SIG-M5 treated with dmso at 0.1 percent for 504 hours (cell line): ENCODE results near the gene COL6A2.

ENCODE experiments used
- DNase-seq: peaks from one replicate; lab custom pipeline; 2025; ENCODE audit not compliant: unreplicated experiment; lab: John Stamatoyannopoulos, UW

COL6A2 gene

DNA sequence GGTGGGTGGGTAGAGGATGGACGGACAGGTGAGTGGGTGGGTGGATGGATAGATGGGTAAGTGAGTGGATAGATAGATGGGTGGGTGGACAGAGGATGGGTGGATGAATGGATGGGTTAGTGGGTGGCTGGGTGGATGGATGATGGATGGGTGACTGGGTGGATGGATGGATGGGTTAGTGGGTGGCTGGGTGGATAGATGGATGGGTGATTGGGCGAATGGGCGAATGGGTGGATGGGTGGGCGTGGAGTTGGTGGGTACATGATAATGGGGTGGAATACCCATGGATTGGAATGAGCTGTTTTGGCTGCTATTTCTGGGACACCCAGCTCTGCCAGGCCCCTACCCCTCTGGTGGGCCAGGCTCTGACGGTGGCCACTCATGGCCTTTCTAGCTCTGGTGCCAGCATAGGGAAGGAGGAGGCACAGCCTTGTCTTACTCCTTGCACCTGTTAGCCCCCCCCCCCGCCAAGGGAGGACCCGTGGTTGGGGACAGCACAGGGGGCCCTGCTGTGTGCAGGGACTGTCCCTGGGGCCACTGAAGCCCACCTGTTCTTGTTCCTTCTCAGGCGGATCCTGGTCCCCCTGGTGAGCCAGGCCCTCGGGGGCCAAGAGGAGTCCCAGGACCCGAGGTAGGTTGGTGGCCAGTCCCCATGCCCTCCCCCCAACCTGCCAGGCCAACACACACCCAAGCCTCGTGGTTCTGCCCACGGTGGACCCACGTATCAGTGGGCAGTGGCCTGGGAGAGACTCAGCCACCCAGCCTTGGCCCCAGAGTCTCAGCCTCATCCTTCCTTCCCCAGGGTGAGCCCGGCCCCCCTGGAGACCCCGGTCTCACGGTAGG, 26.4 kb downstream of the COL6A2 start:
- no peak for DNase-seq

DNA sequence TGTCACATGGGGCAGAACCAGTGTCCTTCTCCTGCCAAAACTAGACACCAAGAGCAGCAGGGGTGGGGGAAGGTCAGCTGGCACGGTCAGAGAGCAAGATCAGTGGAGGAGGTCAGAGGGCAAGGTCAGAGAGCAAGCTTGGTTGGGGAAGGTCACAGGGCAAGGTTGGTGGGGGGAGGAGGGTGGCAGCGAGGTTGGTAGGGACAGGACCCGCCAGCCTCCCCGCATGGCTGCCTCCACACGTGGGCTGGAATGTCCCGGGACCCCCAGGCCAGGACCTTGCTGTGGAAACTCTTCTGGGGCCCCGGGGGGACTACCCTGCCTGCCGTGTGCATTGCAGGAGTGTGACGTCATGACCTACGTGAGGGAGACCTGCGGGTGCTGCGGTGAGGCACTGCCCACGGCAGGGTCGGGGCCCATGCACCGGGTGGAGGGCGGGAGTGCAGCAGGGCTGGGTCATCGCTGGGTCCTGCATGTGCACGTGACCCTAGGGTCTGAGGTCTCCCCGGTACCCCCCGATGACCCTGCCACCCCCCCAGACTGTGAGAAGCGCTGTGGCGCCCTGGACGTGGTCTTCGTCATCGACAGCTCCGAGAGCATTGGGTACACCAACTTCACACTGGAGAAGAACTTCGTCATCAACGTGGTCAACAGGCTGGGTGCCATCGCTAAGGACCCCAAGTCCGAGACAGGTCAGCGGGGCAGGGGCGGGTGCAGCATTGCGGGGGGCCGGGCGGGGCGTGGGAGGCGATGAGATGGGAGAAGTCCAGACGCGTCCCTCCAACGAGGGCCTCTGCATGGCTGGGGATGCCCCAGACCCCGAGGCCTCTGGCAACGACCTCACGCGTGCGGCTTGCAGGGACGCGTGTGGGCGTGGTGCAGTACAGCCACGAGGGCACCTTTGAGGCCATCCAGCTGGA, 27.3 kb downstream of the COL6A2 start:
- no peak for DNase-seq

DNA sequence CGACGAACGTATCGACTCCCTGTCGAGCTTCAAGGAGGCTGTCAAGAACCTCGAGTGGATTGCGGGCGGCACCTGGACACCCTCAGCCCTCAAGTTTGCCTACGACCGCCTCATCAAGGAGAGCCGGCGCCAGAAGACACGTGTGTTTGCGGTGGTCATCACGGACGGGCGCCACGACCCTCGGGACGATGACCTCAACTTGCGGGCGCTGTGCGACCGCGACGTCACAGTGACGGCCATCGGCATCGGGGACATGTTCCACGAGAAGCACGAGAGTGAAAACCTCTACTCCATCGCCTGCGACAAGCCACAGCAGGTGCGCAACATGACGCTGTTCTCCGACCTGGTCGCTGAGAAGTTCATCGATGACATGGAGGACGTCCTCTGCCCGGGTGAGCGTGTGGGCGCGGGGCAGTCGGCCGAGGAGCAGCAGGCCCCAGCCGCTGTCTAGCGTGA, 28.0 kb downstream of the COL6A2 start:
- DNase-seq = no peak

DNA sequence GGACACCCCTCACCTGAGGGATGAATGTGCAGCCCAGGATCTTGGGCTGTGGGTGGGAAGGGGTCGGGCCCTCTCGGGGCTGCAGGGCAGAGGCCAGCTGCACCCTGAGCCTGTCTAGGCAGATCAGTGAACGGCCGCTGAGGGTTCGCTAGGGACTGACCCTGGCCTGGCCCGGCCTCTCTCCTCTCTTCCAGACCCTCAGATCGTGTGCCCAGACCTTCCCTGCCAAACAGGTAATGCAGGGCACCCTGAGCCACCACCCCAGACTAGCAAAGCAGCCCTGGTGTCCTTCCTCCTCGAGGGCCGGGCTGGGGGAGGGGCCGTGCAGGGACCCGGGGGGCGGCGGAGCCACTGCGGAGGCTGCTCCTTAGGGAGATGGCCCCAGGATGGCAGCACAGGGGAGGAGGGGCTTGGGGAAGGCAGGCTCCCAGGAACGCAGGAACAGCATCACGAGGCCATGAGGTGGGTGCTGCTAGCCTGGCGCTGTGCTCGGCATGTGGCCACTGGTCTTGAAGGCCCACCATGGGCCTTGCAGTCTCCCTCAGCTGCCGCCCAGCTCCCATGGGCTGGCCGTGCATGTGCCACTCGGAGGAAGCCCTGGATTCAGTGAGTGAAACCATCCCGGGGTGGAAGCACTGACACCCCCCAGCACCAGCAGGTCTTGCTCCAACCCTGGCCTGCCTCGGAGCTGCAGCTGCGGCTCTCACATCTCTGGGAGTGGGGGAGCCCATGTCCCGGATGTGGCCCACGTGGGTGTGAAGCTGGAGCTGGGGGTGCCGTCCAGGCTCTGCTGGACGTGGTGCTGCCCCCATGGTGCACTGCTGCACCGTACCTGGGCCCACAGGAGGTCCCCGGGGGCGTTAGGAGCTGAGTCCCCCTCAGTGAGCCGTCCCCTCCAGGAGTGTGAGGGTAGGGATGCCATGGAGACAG, 28.7 kb downstream of the COL6A2 start:
- DNase-seq = no peak

DNA sequence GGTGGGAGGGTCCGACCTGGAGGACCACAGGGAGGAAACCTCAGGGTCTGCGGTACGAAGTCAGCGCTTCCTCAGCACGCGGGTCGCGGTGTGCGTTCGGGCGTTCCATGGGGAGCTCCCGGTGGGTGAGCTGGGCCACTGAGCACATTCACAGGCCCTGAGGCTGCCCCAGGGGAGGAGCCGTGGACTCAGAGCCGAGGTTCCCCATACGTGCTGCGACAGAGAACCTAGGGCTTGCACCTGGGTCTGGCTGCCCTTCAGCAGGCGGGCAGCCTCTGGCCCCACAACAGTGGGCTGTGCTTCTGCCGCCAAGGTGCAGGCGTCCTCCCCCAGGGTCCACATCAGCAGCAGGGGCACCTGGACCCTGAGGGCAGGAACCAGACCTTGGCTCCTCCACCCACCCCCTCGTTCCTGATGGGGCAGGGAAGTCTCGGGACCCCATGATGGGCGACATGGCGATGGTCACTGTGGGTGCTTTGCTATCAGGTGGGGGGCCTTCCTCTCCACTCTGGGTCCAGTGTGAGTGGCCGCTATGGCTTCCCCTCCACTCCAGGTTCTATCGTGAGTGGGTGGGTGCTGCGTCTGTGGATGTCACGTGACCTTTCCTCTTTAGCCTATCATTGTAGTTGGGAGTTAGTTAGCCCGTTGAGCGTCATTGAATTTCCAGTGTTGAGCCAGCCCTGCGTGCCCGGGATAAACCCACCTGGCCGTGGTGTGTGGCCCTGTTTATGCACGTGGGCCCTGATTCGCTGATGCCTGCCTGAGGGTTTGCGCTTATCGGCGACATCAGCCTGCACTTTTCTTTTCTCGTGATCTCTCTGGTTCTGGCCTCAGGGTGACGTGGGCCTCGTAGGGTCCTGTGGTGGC, 29.6 kb downstream of the COL6A2 start:
- no peak for DNase-seq

DNA sequence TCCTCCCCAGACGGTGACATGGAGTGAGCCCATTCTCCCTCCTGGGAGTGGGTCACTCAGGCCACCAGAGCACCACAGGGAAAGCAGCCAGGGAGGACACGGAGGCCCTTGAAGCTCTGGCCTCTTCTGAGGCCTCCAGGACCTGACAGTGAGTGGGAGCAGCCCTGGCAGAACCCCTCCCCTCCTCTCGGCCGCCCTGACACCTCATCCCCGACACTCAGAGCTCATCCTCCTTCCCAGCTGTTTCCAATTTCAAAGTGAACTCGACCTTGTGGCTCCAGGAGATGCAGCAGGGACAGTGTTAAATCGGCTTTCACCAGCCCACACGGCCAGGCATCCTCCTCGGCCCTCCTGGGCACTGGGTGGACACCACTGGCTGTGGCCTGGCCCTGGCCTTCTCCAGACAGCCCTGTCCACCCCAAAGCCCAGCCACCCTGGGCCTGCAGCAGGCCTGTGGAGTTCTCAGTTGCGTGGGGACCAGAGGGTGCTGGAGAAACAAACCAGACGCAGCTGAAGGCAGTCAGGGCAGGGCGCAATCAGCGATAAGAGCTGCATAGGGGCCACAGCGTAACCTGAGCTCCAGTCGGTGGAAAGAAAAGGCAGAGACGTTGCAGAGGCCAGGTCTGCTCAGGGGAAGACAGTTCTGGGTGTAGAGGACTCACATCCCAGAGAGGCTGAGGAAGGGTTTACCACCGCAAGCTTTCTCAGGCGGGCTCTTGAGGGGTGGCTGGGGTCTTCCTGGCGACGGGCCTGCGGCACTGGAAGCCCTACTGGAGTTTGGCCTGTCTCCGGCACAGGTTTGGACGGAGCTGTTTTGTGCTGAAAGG, 30.4 kb downstream of the COL6A2 start:
- no peak for DNase-seq

DNA sequence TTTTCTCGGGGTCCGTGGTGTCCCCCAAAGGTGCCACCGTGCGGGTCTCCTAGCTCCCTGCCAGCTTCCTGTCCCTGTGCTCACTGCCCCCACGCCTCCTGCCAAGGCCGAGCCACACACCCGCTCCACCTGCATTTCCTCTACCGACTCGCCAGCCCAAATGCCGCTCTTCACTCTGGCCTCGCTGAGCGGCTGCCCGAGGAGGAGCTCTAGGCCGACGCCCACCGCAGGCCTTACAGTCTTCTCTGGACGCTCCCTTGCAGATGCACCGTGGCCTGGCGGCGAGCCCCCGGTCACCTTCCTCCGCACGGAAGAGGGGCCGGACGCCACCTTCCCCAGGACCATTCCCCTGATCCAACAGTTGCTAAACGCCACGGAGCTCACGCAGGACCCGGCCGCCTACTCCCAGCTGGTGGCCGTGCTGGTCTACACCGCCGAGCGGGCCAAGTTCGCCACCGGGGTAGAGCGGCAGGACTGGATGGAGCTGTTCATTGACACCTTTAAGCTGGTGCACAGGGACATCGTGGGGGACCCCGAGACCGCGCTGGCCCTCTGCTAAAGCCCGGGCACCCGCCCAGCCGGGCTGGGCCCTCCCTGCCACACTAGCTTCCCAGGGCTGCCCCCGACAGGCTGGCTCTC, 31.1 kb downstream of the COL6A2 start:
- no peak for DNase-seq

DNA sequence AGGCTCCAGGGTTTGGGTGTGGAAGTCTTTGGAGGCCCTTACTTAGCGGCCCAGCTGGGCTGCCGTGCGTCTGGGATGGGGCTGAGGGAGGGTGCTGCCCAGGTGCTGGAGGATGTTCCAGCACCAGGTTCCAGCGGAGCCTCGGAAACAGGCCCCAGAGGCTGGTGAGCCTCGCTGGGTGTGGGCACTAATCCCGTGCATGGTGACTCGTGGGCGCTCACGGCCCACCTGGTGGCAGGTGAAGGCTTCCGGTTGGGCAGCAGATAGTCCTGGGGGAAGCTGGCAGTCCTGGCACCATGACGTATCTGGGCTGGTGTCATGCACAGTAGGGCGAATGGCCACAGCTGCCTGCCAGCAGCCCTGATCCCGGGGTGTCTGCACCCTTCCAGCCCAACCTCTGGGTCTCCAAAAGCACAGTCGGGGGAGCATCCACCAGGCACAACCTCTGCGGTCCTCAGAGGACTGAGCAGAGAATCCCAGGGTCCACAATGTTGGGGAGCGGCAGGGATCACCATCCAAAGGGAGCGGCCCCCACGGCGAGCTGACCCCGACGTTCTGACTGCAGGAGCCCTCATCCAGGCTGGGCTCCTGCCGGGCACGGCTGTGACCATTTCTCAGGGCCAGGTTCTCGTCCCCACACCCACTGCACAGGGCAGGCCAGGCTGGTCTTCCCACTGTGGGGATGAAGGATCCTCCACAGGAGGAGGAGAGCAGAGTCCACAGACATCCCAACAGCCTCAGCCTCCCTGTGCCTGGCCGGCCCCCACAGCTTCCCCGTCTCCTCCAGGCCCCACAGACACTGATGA, 32.1 kb downstream of the COL6A2 start:
- DNase-seq = no peak

DNA sequence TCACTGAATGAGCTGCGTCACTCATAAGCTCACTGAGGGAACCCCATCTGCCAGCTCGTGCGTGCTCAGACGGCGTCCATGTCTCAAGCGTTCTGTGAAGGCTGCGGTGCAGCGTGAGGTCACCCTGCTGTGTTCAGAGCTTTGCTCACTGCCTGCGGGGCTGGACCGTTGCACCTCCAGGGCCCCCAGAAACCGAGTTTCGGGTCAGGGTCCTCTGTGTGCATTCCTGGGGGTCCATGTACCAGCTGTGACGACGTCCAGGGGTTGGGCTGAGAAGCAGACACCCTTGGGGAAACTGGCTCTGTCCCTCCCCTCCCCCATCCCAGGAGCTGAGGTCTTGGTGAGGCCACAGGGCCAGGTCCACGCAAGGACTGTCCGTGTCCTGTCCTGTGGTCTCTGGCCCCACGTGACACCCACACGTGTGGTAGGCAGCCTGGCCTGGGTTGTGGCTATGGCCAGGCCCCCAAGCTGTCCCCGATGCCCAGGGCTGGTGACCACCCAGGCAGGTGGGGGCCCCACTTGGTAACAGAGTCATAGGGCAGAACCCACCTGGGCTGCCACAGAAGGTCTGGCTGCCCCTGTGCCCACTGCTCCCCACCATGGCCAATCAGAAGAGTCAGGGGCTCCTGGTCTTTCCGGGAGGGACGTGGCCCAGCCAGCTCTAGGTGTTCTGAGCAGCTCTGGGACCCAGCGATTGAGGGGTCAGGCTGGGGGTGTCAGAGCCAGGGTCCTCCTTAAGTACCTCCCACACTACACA, 33.1 kb downstream of the COL6A2 start:
- DNase-seq = no peak

DNA sequence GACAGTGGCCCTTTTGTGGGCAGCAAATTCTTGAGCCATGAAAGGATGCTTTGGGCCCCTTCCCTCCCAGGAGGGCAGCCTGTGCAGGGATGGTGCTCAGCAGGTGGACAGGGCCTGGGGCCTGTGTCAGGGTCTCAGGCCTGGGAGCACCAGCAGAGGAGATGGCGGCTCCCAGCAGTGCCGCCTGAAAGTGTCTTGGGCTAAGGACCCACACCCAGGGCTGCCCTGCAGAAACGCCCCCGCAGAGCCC, 33.6 kb downstream of the COL6A2 start:
- no peak for DNase-seq

DNA sequence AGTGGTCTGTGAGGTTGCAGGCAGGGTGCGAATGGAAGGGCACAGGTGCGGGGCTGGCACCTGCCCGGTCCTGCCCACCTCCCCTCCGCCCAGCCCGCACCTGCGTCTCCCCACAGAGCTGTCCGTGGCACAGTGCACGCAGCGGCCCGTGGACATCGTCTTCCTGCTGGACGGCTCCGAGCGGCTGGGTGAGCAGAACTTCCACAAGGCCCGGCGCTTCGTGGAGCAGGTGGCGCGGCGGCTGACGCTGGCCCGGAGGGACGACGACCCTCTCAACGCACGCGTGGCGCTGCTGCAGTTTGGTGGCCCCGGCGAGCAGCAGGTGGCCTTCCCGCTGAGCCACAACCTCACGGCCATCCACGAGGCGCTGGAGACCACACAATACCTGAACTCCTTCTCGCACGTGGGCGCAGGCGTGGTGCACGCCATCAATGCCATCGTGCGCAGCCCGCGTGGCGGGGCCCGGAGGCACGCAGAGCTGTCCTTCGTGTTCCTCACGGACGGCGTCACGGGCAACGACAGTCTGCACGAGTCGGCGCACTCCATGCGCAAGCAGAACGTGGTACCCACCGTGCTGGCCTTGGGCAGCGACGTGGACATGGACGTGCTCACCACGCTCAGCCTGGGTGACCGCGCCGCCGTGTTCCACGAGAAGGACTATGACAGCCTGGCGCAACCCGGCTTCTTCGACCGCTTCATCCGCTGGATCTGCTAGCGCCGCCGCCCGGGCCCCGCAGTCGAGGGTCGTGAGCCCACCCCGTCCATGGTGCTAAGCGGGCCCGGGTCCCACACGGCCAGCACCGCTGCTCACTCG, 34.1 kb downstream of the COL6A2 start:
- DNase-seq = no peak

DNA sequence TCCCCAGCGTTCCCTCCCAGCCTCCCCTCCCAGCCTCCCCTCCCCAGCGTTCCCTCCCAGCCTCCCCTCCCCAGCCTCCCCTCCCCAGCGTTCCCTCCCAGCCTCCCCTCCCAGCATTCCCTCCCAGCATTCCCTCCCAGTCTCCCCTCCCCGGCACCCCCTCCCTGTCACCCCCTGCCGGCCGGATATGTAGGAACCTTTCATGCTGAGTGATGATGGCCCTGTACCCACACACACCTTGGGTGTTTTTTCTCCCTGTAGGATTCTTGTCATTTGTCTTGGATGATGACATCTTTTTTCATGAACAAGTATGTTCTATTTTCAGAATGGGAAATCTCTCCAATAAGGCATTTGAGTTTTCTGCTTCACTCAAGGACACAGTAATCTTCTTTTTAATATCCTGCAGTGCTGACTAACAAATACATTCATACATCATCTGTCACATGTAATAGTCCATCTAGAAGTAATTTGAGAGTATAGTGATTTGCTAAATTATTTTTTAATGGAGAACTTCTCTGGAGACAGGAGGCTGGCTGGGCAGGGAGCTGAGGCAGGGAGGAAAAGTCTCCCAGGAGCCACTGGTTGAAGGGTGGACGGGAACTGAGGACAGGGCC, 38.0 kb downstream of the COL6A2 start:
- DNase-seq = no peak

DNA sequence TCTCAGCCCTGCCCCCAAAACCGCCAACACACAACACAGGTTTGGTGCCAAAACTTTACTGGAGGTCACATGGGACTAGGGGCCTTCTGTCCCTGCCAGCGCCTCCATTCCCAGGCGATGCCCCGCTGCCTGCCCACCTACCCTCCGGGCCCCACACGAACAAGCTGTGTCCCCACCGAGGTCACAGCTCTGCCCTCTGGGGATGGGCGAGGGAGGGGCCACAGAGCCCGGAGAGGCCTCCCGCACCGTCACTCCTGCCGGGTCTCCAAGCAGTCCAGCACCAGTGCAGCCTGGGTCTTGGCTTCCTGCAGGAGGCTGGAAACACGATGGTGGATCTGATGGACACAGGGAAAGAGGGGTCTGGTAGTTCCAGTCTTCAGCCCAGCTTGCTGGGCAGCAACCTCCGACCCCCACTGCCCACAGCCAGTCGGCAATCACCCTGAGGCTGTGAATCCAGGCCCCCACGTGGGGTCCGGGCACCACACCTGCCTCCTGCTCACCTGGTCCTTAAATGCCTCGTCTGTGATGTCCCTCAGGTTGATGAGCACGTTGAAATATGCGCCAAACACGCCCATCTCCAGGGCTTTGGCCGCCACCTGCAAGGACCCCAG, 38.9 kb downstream of the COL6A2 start:
- no peak for DNase-seq

DNA sequence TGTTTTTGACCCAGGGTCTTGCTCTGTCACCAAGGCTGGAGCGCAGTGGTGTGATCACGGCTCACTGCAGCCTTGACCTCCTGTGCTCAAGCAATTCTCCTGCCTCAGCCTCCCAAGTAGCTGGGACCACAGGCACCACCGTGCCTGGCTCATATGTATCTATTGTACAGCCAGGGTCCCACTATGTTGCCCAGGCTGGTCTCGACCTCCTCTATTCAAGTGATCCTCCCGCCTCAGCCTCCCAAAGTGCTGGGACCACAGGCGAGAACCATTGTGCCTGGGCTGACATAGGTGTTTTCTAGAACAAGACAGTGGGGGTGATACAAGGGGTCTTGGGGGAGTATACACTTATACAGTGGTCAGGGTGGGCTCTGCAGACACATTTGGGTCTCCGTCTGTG, 40.0 kb downstream of the COL6A2 start:
- DNase-seq = no peak

DNA sequence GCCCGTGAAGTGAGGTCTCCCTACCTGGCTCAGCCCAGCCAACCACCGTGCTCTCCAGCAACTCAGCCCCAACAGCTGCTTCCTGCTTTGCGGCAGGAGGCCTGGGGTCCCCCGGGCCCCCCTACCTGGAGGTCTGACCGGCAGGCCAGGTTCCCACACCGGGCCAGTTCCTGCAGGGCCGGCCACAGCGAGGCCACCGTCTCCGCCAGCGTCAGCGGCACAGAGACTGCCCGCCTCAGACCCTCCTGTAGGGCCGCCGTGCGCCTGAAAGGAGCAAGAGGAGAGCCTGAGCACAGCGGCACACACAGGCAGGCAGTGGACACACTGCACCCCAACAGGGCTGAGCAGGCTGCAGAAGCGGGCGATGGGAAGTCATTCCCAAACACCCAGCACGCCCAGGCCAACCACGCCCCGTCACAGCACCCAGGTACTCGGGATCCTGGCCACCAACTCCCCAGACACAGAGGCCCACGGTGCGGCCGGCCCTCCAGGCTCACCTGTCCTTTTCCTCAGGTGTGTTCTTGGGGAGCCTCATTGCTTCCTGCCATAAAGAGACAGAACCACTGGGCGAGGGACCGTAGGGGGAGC, 40.6 kb downstream of the COL6A2 start:
- DNase-seq = no peak
